ENCODE results near the gene C2CD2. TPM values are rescaled to one million over a fixed set of nuclear protein-coding genes. Genes with fewer than 3 reads are reported as not detected.
A peak's percentile ranks its signal among the peaks of the same experiment; 100 is the strongest.

C2CD2 gene
- total RNA-seq, 1 donor from 2014 or later = 6.7 TPM

GRCh38 chr21:41932191-41932575 lies 21.6 kb downstream of the C2CD2 start:
- CTCF ChIA-PET = interaction anchor here (2.0 kb wide), 2 partner anchors 116 to 185 kb away, joined by 8 read pairs; no protein-coding TSS in a partner anchor
- Mint-ChIP-seq H3K27me3 (peaks cover 3% of the 10 kb centered on the region), H3K36me3 (ENCODE audit: low read depth) (no peaks in the 10 kb centered on the region), H3K4me3 (no peak overlapping the region), H3K27ac (no peak overlapping the region), H3K4me1 (peaks cover 53% of the 10 kb centered on the region), H3K9me3 (no peaks in the 10 kb centered on the region)
- ATAC-seq (ENCODE audit: low read depth) (no peak), DNase-seq (no peak)
- no peak for TF ChIP-seq CTCF (IDR thresholded peaks at IDR 0.05)
- intact Hi-C loops (cut with micrococcal nuclease) = loop anchor here (1.0 to 5.0 kb wide), 2 partner anchors 35 to 116 kb away; no protein-coding TSS in a partner anchor
- POLR2A ChIA-PET = interaction anchor here (0.8 to 1.5 kb wide), 2 partner anchors 70 to 77 kb away, joined by 3 to 4 read pairs; no protein-coding TSS in a partner anchor

DNA sequence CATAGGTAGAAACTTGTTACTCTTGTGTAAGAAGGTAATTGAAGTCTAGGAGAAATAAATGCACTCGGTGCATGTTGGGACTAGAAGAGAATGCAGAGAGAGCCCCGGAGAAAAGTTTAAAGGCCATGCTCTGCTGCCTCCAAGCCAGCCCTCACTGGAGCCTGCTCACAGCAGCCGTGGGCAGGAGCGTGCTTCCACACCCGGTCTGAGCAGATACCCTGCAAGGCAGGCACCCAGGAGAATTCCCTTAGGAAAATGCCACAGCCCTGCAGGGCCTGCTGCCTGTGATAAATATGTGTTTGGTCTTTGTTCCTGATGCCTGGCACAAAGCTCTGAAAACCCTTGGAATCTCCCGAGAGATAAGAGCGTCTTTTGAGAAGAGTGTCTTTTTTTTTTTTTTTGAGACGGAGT lies 22.8 kb downstream of the C2CD2 start:
- H3K4me1 Mint-ChIP-seq = peaks cover 64% of the 10 kb centered on the region
- intact Hi-C loops (cut with micrococcal nuclease) = loop anchor here (5.0 kb wide), 1 partner anchor 34 kb away; no protein-coding TSS in a partner anchor
- POLR2A ChIA-PET = interaction anchor here (0.6 kb wide), 1 partner anchor 178 kb away, joined by 15 read pairs; no protein-coding TSS in a partner anchor

GRCh38 chr21:41929248-41929647 lies 24.6 kb downstream of the C2CD2 start:
- H3K4me1 Mint-ChIP-seq = peaks cover 80% of the 10 kb centered on the region
- no peak overlapping the region for H3K4me3 Mint-ChIP-seq
- CTCF ChIA-PET = interaction anchor here (1.0 to 1.3 kb wide), 2 partner anchors 178 to 191 kb away, joined by 3 to 4 read pairs; no protein-coding TSS in a partner anchor

More for the DNA sequence above, 22.8 kb downstream of the C2CD2 start:
- H3K27me3 Mint-ChIP-seq = peaks cover 1% of the 10 kb centered on the region
- DNase-seq = no peak
- no peaks in the 10 kb centered on the region for H3K9me3 Mint-ChIP-seq
- ATAC-seq (ENCODE audit: low read depth) = no peak
- no peak overlapping the region for H3K4me3 Mint-ChIP-seq
- CTCF ChIA-PET = no interaction called here
- TF ChIP-seq CTCF (IDR thresholded peaks at IDR 0.05) = no peak
- H3K36me3 Mint-ChIP-seq (ENCODE audit: low read depth) = no peaks in the 10 kb centered on the region
- H3K27ac Mint-ChIP-seq = no peak overlapping the region

GRCh38 chr21:41928621-41929220 lies 25.1 kb downstream of the C2CD2 start:
- peak overlapping the region; percentile 70 for H3K4me3 Mint-ChIP-seq
- H3K27ac Mint-ChIP-seq = peak overlapping the region; percentile 79
- intact Hi-C loops (cut with micrococcal nuclease) = loop anchor here (1.0 to 5.0 kb wide), 4 partner anchors 39 to 188 kb away; partner anchors contain the start of gene ZBTB21
- no peaks in the 10 kb centered on the region for H3K9me3 Mint-ChIP-seq
- no peak for DNase-seq
- ATAC-seq (ENCODE audit: low read depth) = peak; percentile 68
- peaks cover 1% of the 10 kb centered on the region for H3K27me3 Mint-ChIP-seq
- POLR2A ChIA-PET = interaction anchor here (0.5 to 2.0 kb wide), 12 partner anchors 8 to 537 kb away, joined by 3 to 13 read pairs (median 4); partner anchors contain the start of genes PRDM15 and ZBTB21
- H3K36me3 Mint-ChIP-seq (ENCODE audit: low read depth) = no peaks in the 10 kb centered on the region
- no peak for TF ChIP-seq CTCF (IDR thresholded peaks at IDR 0.05)
- peaks cover 84% of the 10 kb centered on the region for H3K4me1 Mint-ChIP-seq
- CTCF ChIA-PET = interaction anchor here (1.0 kb wide), 1 partner anchor 192 kb away, joined by 3 read pairs; no protein-coding TSS in a partner anchor

More at GRCh38 chr21:41929248-41929647, 24.6 kb downstream of the C2CD2 start:
- H3K27me3 Mint-ChIP-seq = peaks cover 1% of the 10 kb centered on the region
- H3K36me3 Mint-ChIP-seq (ENCODE audit: low read depth) = no peaks in the 10 kb centered on the region
- DNase-seq = no peak
- intact Hi-C loops (cut with micrococcal nuclease) = loop anchor here (2.0 to 5.0 kb wide), 3 partner anchors 38 to 188 kb away; partner anchors contain the start of gene ZBTB21
- peak overlapping the region; percentile 35 for H3K27ac Mint-ChIP-seq
- POLR2A ChIA-PET = interaction anchor here (0.5 to 2.0 kb wide), 9 partner anchors 8 to 144 kb away, joined by 3 to 13 read pairs (median 5); partner anchors contain the start of genes PRDM15 and ZBTB21
- ATAC-seq (ENCODE audit: low read depth) = peak; percentile 22
- no peaks in the 10 kb centered on the region for H3K9me3 Mint-ChIP-seq
- TF ChIP-seq CTCF (IDR thresholded peaks at IDR 0.05) = no peak
